ENCODE measurements around the gene HIVEP3. TPM values are rescaled to one million over a fixed set of nuclear protein-coding genes. Genes with fewer than 3 reads are reported as not detected.

Gene HIVEP3
- total RNA-seq, 1 donor from 2014 or later = 1.2 TPM

DNA sequence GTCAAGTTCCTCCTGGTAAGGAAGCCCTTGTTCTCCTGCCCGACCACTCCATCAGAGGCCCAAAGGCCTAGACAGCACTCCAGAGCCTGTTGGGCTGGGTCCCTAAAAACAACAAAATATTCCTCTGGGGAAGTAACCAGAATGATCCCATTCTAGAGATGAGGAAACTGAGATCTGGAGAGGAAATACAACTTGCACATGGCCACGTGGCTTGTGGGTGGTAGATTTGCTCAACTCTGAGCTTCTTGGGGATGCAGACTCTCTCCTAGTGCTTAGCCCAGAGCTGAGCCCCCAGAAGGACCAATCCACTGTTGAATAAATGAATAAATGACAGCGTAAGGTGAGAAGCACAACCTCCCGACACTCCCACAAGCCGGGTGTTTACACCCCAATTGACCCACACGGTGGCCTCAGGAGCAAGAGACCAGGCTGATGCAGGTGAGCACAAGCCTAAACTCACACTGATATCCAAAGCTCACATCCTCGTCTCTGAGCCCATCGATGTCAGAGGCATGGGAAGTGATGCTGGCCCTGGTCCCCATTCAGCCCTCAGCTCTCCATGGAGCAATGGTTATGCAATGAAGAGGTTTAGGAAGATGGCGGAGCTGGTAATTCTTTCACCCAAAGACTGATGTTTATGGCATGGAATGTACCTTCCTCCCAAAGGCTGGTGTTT lies 261.8 kb downstream of the HIVEP3 start:
- Mint-ChIP-seq H3K4me1 (peaks cover 12% of the 10 kb centered on the region), H3K4me3 (no peak overlapping the region), H3K36me3 (ENCODE audit: low read depth) (no peaks in the 10 kb centered on the region), H3K27me3 (ENCODE audit: low read depth) (peaks cover 34% of the 10 kb centered on the region), H3K9me3 (no peaks in the 10 kb centered on the region), H3K27ac (ENCODE audit: unreplicated experiment) (no peak overlapping the region)
- DNase-seq (ENCODE audit: low read depth, low spot score) = no peak
- TF ChIP-seq, protein P1, sequence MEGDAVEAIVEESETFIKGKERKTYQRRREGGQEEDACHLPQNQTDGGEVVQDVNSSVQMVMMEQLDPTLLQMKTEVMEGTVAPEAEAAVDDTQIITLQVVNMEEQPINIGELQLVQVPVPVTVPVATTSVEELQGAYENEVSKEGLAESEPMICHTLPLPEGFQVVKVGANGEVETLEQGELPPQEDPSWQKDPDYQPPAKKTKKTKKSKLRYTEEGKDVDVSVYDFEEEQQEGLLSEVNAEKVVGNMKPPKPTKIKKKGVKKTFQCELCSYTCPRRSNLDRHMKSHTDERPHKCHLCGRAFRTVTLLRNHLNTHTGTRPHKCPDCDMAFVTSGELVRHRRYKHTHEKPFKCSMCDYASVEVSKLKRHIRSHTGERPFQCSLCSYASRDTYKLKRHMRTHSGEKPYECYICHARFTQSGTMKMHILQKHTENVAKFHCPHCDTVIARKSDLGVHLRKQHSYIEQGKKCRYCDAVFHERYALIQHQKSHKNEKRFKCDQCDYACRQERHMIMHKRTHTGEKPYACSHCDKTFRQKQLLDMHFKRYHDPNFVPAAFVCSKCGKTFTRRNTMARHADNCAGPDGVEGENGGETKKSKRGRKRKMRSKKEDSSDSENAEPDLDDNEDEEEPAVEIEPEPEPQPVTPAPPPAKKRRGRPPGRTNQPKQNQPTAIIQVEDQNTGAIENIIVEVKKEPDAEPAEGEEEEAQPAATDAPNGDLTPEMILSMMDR (conservative IDR thresholded peaks at IDR 0.05) = no peak

DNA sequence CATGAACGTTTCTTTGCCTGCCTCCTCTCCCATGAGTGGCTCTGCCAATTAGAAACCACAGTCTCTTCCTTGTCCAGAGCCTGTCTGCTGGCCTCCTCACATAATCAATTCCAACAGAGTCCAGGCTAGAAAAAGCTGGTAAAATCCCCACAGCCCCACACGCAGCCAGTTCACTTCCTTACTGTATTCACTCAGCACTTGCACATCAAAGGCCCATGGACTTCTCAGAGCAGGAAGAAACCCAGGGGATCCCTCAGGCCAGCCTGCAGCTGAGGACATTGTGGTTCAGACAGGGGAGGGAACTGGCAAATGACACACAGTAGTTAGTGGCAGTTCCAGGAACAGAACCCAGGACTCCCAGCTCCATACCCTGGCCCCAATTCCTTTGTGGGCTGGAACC lies 262.7 kb downstream of the HIVEP3 start:
- H3K27ac Mint-ChIP-seq (ENCODE audit: unreplicated experiment) = no peak overlapping the region
- TF ChIP-seq, protein P1 (conservative IDR thresholded peaks at IDR 0.05) = no peak

DNA sequence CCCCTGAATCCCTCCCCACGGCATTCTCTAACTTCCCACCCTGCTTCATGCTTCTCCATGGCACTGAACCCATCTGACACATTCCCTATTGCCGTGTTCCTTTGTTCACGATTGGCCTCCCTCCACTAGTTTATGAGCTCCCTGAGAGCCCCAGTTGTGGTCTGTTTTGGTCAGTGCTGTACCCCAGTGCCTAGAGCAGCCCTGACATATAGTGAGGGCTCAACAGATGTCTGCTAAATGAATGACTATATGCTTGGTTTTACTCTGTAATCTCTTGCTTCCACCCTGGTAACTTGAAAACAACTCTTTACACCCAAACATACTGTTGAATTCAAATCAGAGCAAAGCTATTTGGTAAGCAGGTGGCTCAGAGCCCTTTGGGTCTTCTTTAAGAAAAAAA lies 263.1 kb downstream of the HIVEP3 start:
- TF ChIP-seq, protein P1 (conservative IDR thresholded peaks at IDR 0.05) = no peak
- H3K27ac Mint-ChIP-seq (ENCODE audit: unreplicated experiment) = no peak overlapping the region
- peaks cover 8% of the 10 kb centered on the region for H3K4me1 Mint-ChIP-seq

More for the DNA sequence above, 262.7 kb downstream of the HIVEP3 start:
- Mint-ChIP-seq H3K36me3 (ENCODE audit: low read depth) (no peaks in the 10 kb centered on the region), H3K4me1 (peaks cover 8% of the 10 kb centered on the region), H3K27me3 (ENCODE audit: low read depth) (peaks cover 27% of the 10 kb centered on the region), H3K9me3 (no peaks in the 10 kb centered on the region), H3K4me3 (no peak overlapping the region)
- DNase-seq (ENCODE audit: low read depth, low spot score) = no peak

DNA sequence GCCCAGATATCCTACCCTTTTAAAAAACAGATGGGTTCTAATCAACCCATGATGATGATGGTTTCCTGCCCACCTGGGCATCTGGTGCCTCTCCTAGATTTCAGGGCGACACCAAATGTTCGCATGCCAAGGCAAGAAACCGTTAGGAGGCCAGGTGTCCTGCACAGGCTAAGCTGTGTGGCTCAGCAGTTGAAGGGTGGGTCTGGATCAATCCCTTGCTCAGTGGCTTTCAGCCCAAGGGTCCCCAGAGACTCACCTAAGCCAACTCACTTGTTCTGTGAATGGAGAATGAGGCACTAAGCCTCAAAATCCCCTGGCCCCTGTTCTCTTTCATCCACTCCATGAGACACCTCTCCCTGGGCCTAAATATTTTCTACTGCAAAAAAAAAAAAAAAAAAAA lies 265.1 kb downstream of the HIVEP3 start:
- H3K4me3 Mint-ChIP-seq = no peak overlapping the region
- H3K27ac Mint-ChIP-seq (ENCODE audit: unreplicated experiment) = no peak overlapping the region
- no peaks in the 10 kb centered on the region for H3K36me3 Mint-ChIP-seq (ENCODE audit: low read depth)
- DNase-seq (ENCODE audit: low read depth, low spot score) = no peak
- H3K9me3 Mint-ChIP-seq = no peaks in the 10 kb centered on the region
- peaks cover 3% of the 10 kb centered on the region for H3K27me3 Mint-ChIP-seq (ENCODE audit: low read depth)
- TF ChIP-seq, protein P1 (conservative IDR thresholded peaks at IDR 0.05) = no peak
- peaks cover 19% of the 10 kb centered on the region for H3K4me1 Mint-ChIP-seq

More for the DNA sequence above, 263.1 kb downstream of the HIVEP3 start:
- no peak for DNase-seq (ENCODE audit: low read depth, low spot score)
- Mint-ChIP-seq H3K27me3 (ENCODE audit: low read depth) (peaks cover 22% of the 10 kb centered on the region), H3K4me3 (no peak overlapping the region), H3K9me3 (no peaks in the 10 kb centered on the region), H3K36me3 (ENCODE audit: low read depth) (no peaks in the 10 kb centered on the region)

DNA sequence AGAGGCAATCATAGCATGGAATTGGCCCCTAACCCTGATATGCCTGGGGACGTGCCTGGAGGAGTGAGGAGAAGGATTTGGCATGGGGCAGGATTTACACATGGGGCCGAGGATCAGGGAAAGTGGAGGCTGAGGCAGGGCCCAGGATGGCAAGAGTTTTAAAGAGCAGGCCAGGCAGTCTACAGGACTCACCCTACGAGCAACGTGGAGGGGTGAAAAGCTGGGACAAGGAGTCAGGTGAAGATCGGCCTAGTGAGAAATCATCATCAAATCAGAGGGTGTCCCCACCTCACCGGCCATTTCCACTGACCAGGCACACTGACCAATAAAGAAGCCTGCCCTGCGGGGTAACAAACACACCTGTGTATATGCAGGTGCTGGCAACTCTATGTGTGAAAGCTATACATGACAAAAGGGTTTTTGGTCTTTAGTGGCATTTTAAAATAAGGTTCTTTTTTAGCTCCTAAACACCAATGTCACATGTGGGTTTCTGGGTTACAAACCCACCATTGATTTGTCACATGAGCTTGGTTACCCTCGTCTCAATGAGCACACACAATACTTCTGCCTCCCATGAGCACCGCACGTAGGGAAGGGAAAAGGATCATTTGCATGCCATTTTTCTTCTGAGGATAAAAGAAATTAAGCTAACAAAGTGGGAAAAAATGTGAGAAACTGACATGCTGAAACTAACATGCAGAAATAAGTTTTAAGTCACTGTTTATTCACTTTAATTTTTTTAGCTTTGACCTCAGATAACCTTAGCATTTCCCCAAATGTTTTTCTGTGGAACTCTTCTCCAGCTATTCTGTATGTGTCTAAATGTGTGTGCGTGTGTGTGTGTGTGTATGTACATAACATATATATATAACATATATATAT lies 266.1 kb downstream of the HIVEP3 start:
- no peak overlapping the region for H3K4me3 Mint-ChIP-seq
- DNase-seq (ENCODE audit: low read depth, low spot score) = no peak
- no peaks in the 10 kb centered on the region for H3K9me3 Mint-ChIP-seq
- H3K4me1 Mint-ChIP-seq = peaks cover 19% of the 10 kb centered on the region
- TF ChIP-seq, protein P1 (conservative IDR thresholded peaks at IDR 0.05) = no peak
- no peak overlapping the region for H3K27ac Mint-ChIP-seq (ENCODE audit: unreplicated experiment)
- no peaks in the 10 kb centered on the region for H3K27me3 Mint-ChIP-seq (ENCODE audit: low read depth)
- no peaks in the 10 kb centered on the region for H3K36me3 Mint-ChIP-seq (ENCODE audit: low read depth)

All from neural crest cell (in vitro differentiated cells).